GM18909 (cell line): ENCODE data around the gene NLK.

Experiments used
- ATAC-seq: cut with Tn5 transposase; IDR thresholded peaks from one replicate; pipeline ENCODE4 v1.9.1; 2021; ENCODE audit warnings: mild to moderate bottlenecking; ENCODE audit not compliant: unreplicated experiment, poor library complexity

Gene NLK

GRCh38 chr17:28038802-28039201 lies 3.7 kb upstream of the NLK start:
- no peak for ATAC-seq

- ATAC-seq = no peak
Observed at GRCh38 chr17:28039251-28039650, 3.2 kb upstream of the NLK start.

GRCh38 chr17:28040406-28040805 lies 2.1 kb upstream of the NLK start:
- ATAC-seq = no peak

- ATAC-seq = peak; percentile 93
Observed at GRCh38 chr17:28041068-28041843, 1.2 kb upstream of the NLK start.

- ATAC-seq = peak; percentile 16
Observed at GRCh38 chr17:28041844-28042656, 427 bp upstream of the NLK start.

GRCh38 chr17:28042721-28043291 lies 329 bp downstream of the NLK start:
- ATAC-seq = no peak

GRCh38 chr17:28043296-28043695 lies 819 bp downstream of the NLK start:
- ATAC-seq = no peak

- ATAC-seq = no peak
Observed at GRCh38 chr17:28043741-28044140, 1.3 kb downstream of the NLK start.

- no peak for ATAC-seq
Observed at GRCh38 chr17:28045304-28045703, 2.8 kb downstream of the NLK start.

GRCh38 chr17:28046034-28046825 lies 3.8 kb downstream of the NLK start:
- ATAC-seq = no peak

GRCh38 chr17:28047806-28048205 lies 5.3 kb downstream of the NLK start:
- no peak for ATAC-seq

GRCh38 chr17:28049071-28049470 lies 6.6 kb downstream of the NLK start:
- no peak for ATAC-seq

- no peak for ATAC-seq
Observed at GRCh38 chr17:28053044-28053670, 10.7 kb downstream of the NLK start.

GRCh38 chr17:28053725-28054124 lies 11.2 kb downstream of the NLK start:
- ATAC-seq = no peak

- no peak for ATAC-seq
Observed at GRCh38 chr17:28055546-28056275, 13.2 kb downstream of the NLK start.

GRCh38 chr17:28056276-28056620 lies 13.8 kb downstream of the NLK start:
- no peak for ATAC-seq

GRCh38 chr17:28057731-28058246 lies 15.3 kb downstream of the NLK start:
- ATAC-seq = peak; percentile 77

- no peak for ATAC-seq
Observed at GRCh38 chr17:28059675-28060074, 17.2 kb downstream of the NLK start.

- no peak for ATAC-seq
Observed at GRCh38 chr17:28065706-28066105, 23.2 kb downstream of the NLK start.
